Calu3 (cell line): ENCODE results near the gene CRIM1. TPM values are rescaled to one million over a fixed set of nuclear protein-coding genes. Genes with fewer than 3 reads are reported as not detected.

Experiments used
- BruUV-seq: library from RNA; stranded (reverse); fragments of 400-500 nt; replicated peaks from 2 replicates; lab custom pipeline; 2021; lab: Mats Ljungman, UMichigan
- CTCF ChIA-PET: fragments of 300-600 bp; sonication (Branson Sonifier 250); formaldehyde crosslinking; loops from one replicate; lab custom pipeline; 2022; ENCODE audit warnings: antibody characterized with exemption; lab: Charles Lee
- DNase-seq: peaks from one replicate; pipeline ENCODE4 v3.0.0; 2022
- H3K27ac Mint-ChIP-seq: one replicate; pipeline ENCODE4 v1.8.0; 2022; ENCODE audit warnings: mixed read lengths; ENCODE audit not compliant: unreplicated experiment
- H3K27me3 Mint-ChIP-seq: one replicate; pipeline ENCODE4 v1.8.0; 2022; ENCODE audit warnings: mixed read lengths; ENCODE audit not compliant: unreplicated experiment
- H3K36me3 Mint-ChIP-seq: one replicate; pipeline ENCODE4 v1.8.0; 2022; ENCODE audit warnings: mild to moderate bottlenecking, moderate library complexity, mixed read lengths; ENCODE audit not compliant: insufficient read depth, unreplicated experiment
- H3K4me1 Mint-ChIP-seq: one replicate; pipeline ENCODE4 v1.8.0; 2022; ENCODE audit warnings: mild to moderate bottlenecking, low read depth, mixed read lengths; ENCODE audit not compliant: unreplicated experiment
- H3K4me3 Mint-ChIP-seq: one replicate; pipeline ENCODE4 v1.8.0; 2022; ENCODE audit warnings: mild to moderate bottlenecking, low read depth, moderate library complexity, mixed read lengths; ENCODE audit not compliant: unreplicated experiment
- H3K9me3 Mint-ChIP-seq: one replicate; pipeline ENCODE4 v1.8.0; 2022; ENCODE audit warnings: low read depth, mixed read lengths; ENCODE audit not compliant: unreplicated experiment
- intact Hi-C: fragments of 100-400 bp; cut with micrococcal nuclease; formaldehyde crosslinking; loops from one replicate; pipeline ENCODE4 v1.10.0; 2022; ENCODE audit not compliant: unreplicated experiment
- total RNA-seq: library from RNA; stranded (reverse); gene quantifications from 2 replicates; pipeline ENCODE4 v1.2.3, GENCODE V29; 2022
- TF ChIP-seq, protein P1 (sequence below): fragments of 200-600 bp; IDR thresholded peaks from one replicate; pipeline ENCODE4 v1.8.0; 2022; ENCODE audit warnings: antibody characterized with exemption; ENCODE audit not compliant: unreplicated experiment

CRIM1 gene
- total RNA-seq, 1 experiment from 2014 or later: 57.6 TPM

DNA sequence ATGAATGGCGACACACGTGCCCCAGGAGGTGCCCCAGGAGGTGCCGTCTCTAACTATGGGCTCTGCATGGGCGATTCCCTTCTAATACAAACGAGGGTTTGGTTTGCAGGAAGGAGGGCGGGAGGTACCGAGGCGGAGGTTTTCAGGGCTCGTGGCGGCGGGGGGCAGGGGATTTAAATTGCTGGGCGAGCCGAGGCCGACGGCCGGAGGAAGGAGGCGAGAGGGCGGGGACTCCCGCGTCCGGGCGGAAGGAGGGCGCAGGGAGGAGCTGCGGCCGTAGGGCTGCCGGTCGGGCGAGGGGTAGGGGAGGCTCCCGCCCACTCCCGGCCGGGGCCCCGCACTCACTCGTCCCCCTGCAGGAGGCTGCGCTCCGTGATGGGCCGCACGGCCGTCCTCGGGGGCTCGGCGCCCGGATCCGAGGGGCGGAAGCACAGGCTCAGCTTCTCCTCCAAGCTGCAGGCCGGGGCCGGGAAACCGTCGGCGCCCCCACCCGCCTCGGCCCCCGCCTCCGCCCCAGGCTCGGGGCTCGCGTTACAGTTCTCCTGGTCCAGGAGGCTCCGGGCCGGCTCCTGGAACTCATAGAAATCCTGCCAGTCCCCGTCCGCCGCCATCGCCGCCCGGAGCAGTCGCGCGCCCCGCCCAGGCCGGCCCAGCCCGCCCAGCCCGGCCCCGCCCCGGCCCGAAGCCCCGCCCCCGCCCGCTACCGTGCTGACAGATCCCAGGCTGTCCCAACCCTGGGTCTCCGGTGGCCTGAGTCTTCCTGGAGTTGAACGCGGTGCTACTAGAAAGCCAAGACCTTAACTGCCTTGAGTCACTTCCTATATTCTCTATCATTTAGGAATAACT, 242.2 kb downstream of the CRIM1 start, which contains the start of gene FEZ2:
Gene FEZ2, minus strand, starts transcription at position 637 of the 846 bp plus-strand sequence. Its CDS starts 26 bp downstream, at position 611.
- Mint-ChIP-seq H3K27me3 (no peaks in the 10 kb centered on the region), H3K27ac (peak within 1 kb of the TSS; percentile 61), H3K4me3 (peak within 1 kb of the TSS; percentile 82), H3K9me3 (peaks cover 4% of the 10 kb centered on the region), H3K4me1 (peaks cover 25% of the 10 kb centered on the region), H3K36me3 (peaks cover 14% of the 10 kb centered on the region)
- intact Hi-C loops: no loop called here
- DNase-seq: peak; percentile 88
- TF ChIP-seq, protein P1, sequence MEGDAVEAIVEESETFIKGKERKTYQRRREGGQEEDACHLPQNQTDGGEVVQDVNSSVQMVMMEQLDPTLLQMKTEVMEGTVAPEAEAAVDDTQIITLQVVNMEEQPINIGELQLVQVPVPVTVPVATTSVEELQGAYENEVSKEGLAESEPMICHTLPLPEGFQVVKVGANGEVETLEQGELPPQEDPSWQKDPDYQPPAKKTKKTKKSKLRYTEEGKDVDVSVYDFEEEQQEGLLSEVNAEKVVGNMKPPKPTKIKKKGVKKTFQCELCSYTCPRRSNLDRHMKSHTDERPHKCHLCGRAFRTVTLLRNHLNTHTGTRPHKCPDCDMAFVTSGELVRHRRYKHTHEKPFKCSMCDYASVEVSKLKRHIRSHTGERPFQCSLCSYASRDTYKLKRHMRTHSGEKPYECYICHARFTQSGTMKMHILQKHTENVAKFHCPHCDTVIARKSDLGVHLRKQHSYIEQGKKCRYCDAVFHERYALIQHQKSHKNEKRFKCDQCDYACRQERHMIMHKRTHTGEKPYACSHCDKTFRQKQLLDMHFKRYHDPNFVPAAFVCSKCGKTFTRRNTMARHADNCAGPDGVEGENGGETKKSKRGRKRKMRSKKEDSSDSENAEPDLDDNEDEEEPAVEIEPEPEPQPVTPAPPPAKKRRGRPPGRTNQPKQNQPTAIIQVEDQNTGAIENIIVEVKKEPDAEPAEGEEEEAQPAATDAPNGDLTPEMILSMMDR: no peak
- CTCF ChIA-PET: interaction anchor here (0.7 to 1.2 kb wide), 2 partner anchors 12 to 62 kb away, joined by 3 to 4 read pairs; no protein-coding TSS in a partner anchor
- no TSS peak for BruUV-seq

Other genes starting within 250 kb of the CRIM1 start
- gene FEZ2, start 242.4 kb downstream of the CRIM1 start, total RNA-seq: 46.7 and 47.6 TPM in 2 replicates